ENCODE measurements around the gene PTBP3.
"Not testable (repeated sequence)": the region's sequence is repeated elsewhere in the genome, so short reads cannot be mapped to it uniquely, and the experiment has no call there.

The PTBP3 gene

GRCh38 chr9:112316258-112316943 is 17.0 kb downstream of the PTBP3 start:
- no peak for DNase-seq

DNA sequence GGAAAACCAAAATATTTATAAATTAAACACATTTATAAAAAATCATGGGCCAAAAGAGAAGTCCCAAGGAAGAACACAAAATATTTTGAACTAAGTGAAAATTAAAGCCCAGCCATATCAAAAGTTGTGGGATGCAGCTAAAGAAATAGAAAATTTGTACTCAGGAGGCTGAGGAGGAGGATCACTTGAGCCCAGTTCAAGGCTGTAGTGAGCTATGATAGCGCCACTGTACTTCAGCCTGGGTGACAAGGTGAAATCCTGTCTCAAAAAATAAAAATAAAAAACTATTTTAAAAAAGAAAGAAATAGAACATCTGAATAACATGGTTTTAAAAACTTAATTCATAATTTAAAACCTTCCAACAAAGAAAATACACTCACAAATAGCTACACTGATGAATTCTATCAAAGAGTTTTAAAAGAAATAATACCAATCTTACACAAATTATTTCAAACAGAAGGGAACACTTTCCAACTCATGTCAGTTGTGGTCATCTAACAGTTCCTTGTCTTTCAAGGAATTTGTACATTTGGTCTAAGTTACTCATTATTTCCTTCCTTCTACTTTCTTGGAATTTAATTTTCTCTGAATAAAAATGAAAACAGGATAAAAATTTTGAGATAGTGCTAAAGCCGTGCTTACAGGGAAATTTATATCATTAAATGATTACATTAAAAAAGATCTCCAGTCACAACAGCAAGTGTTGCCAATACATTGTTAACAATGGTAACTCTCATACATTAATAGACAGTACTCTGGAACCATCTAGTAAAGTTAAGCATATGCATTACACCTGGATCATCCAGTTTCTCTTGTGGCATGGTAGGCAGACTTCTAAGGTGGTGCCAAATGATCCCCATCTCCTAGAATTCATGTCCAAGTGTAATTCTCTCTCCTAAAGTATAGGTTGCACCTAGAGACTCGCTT is 17.8 kb downstream of the PTBP3 start:
- DNase-seq: no peak

GRCh38 chr9:112312139-112312538 is 21.3 kb downstream of the PTBP3 start:
- no peak for DNase-seq

- DNase-seq: no peak
Observed at GRCh38 chr9:112311497-112311896, 21.9 kb downstream of the PTBP3 start.

DNA sequence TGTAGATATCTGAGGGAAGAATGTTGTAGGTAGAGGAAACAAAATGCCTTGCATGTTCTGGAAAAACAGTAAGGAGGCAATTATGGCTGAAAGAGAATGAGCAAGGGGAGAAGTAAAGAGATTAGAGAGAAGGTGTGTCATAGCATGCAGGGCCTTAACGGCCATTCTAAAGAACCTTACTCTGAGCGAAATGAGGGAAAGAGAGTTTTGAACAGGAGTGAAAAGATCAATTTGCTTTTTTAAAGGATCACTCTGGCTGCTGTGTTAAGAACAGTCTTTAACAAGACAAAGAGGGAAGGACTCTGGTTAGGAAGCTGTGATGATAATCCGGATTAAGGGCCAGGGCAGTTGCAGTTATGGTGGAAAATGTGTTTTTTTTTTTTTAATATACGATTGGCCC is 22.6 kb downstream of the PTBP3 start:
- no peak for DNase-seq

GRCh38 chr9:112308588-112308987 is 24.8 kb downstream of the PTBP3 start:
- DNase-seq: no peak

DNA sequence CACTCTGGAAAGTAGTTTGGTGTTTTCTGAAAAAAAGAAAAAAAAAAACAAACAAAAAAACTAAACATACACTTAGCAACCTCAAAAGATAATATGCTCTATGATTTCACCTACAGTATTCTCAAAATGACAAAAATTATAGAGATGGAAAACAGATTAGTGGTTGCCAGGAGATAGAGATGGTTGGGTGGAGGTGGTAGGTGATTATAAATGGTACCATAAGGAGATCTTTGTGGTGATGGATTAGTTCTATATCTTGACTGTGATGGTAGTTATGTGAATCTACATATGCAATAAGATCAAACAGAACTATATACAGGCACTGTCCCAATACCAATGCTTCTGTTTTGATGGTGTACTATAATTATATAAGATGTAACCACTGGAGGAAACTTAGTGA is 32.0 kb downstream of the PTBP3 start:
- no peak for DNase-seq

- no peak for DNase-seq
Observed at GRCh38 chr9:112299514-112299913, 33.9 kb downstream of the PTBP3 start.

DNA sequence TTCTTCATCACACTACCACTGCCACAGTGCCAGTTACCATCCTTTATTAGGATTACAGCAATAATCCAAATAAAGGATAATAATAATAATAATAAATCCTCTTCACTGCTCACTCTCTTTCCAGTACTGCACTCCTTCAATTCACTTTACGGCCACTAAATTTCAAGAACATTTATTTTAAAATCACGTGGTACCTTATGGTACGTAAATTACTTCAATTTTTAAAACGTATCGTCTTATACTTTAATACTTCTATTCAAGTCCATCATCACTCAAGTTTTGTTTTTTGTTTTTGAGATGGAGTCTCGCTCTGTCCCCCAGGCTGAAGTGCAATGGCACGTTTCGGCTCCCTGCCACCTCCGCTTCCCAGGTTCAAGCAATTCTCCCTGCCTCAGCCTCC is 36.5 kb downstream of the PTBP3 start:
- no peak for DNase-seq

- no peak for DNase-seq
Observed at GRCh38 chr9:112295174-112295573, 38.2 kb downstream of the PTBP3 start.

GRCh38 chr9:112288029-112288428 is 45.4 kb downstream of the PTBP3 start:
- DNase-seq: no peak

- DNase-seq: no peak
Observed at GRCh38 chr9:112286926-112287325, 46.5 kb downstream of the PTBP3 start.

- DNase-seq: no peak
Observed at GRCh38 chr9:112285056-112285455, 48.4 kb downstream of the PTBP3 start.

DNA sequence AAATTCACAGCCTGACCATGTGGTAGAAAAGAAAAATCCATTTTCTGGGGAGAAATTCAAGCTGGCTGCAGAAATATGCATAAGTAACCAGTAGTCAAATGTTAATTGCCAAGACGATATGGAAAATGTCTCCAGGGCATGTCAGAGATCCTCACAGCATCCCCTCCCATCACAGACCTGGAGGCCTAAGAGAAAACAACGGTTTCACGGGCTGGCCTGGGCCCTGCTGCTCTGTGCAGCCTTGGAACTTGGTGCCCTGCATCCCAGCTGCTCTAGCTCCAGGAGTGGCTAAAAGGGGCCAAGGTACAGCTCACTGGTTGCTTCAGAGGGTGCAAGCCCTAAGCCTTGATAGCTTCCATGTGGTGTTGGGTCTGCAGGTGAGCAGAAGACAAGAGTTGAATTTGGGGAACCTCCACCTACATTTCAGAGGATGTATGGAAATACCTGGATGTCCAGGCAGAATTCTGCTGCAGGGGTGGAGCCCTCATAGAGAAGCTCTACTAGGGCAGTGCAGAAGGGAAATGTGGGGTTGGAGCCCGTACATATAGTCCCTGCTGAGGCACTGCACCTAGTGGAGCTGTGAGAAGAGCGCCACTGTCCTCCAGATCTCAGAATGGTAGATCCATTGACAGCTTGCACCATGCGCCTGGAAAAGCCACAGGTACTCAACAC is 49.7 kb downstream of the PTBP3 start:
- no peak for DNase-seq

GRCh38 chr9:112282841-112283240 is 50.6 kb downstream of the PTBP3 start:
- DNase-seq: not testable (repeated sequence)

- DNase-seq: no peak
Observed at GRCh38 chr9:112280904-112281303, 52.5 kb downstream of the PTBP3 start.

GRCh38 chr9:112279501-112279900 is 53.9 kb downstream of the PTBP3 start:
- DNase-seq: no peak

GRCh38 chr9:112278152-112278551 is 55.3 kb downstream of the PTBP3 start:
- no peak for DNase-seq

- DNase-seq: no peak
Observed at GRCh38 chr9:112274600-112274999, 58.8 kb downstream of the PTBP3 start.

DNA sequence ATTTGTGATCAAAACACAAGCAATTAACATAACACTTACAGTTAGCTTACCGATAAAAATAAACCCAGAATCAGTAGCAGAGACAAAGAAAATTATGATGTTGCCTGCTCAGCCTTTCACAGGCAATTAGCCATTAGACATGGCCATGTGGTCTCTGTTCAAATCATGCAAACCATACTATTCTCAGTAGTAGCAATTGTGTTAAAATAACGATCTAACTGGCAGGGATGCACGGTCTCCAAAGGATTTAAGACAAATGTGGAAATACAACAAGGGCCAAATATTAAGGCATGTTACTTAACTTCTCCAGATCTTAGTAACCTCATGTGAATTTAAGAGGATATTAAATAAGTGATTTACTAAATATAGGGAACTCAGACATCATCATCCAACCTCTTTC is 59.5 kb downstream of the PTBP3 start:
- DNase-seq: no peak

- no peak for DNase-seq
Observed at GRCh38 chr9:112271466-112272098, 61.8 kb downstream of the PTBP3 start.

GRCh38 chr9:112268413-112268812 is 65.0 kb downstream of the PTBP3 start:
- no peak for DNase-seq

DNA sequence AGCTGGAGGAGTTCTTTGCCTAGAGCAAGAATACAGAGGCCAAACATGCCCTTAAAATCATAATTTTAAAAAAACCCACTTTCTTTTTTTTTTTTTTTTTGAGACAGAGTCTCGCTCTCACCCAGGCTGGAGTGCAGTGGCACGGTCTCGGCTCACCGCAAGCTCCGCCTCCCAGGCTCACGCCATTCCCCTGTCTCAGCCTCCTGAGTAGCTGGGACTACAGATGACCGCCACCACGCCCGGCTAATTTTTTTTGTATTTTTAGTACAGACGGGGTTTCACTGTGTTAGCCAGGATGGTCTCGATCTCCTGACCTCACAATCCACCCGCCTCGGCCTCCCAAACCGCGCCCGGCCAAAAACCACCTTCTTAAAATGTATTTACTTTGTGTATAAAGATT is 66.3 kb downstream of the PTBP3 start:
- DNase-seq: not testable (repeated sequence)
